Fibroblast of pulmonary artery (primary cell): ENCODE results near the gene SOSTDC1.

Experiments used
- DNase-seq: peaks from one replicate; pipeline ENCODE4 v3.0.0-alpha.2; 2010; ENCODE audit warnings: low read depth
- H3K4me3 ChIP-seq: replicated peaks from 2 replicates; pipeline ENCODE4 v1.5.1; 2011; ENCODE audit warnings: low read depth, mild to moderate bottlenecking, control low read depth, low read length, moderate library complexity
- CTCF ChIP-seq: IDR thresholded peaks from 2 replicates; pipeline ENCODE4 v1.5.1; 2011; ENCODE audit warnings: mild to moderate bottlenecking, control low read depth, low read length, inconsistent platforms; ENCODE audit errors: missing control alignments

The SOSTDC1 gene

GRCh38 chr7:16420649-16421332, 44.7 kb downstream of the SOSTDC1 start:
- peak; percentile 8 for TF ChIP-seq CTCF
- DNase-seq: peak; percentile 89
- peak overlapping the region; percentile 55 for H3K4me3 ChIP-seq

GRCh38 chr7:16420329-16420648, 45.2 kb downstream of the SOSTDC1 start:
- no peak for DNase-seq
- peak overlapping the region; percentile 55 for H3K4me3 ChIP-seq
- no peak for TF ChIP-seq CTCF

- no peak for TF ChIP-seq CTCF
- DNase-seq: no peak
- no peak overlapping the region for H3K4me3 ChIP-seq
Measured at GRCh38 chr7:16419859-16420258, 45.7 kb downstream of the SOSTDC1 start.

GRCh38 chr7:16419126-16419525, 46.4 kb downstream of the SOSTDC1 start:
- no peak for TF ChIP-seq CTCF
- no peak overlapping the region for H3K4me3 ChIP-seq
- DNase-seq: no peak

- DNase-seq: peak; percentile 28
- no peak overlapping the region for H3K4me3 ChIP-seq
- no peak for TF ChIP-seq CTCF
Measured at GRCh38 chr7:16417906-16418305, 47.6 kb downstream of the SOSTDC1 start.

- no peak overlapping the region for H3K4me3 ChIP-seq
- DNase-seq: peak; percentile 54
- TF ChIP-seq CTCF: no peak
Measured at GRCh38 chr7:16416289-16417282, 49.0 kb downstream of the SOSTDC1 start.
